ENCODE measurements around the gene MEN1.
A peak's percentile ranks its signal among the peaks of the same experiment; 100 is the strongest.

MEN1 gene

DNA sequence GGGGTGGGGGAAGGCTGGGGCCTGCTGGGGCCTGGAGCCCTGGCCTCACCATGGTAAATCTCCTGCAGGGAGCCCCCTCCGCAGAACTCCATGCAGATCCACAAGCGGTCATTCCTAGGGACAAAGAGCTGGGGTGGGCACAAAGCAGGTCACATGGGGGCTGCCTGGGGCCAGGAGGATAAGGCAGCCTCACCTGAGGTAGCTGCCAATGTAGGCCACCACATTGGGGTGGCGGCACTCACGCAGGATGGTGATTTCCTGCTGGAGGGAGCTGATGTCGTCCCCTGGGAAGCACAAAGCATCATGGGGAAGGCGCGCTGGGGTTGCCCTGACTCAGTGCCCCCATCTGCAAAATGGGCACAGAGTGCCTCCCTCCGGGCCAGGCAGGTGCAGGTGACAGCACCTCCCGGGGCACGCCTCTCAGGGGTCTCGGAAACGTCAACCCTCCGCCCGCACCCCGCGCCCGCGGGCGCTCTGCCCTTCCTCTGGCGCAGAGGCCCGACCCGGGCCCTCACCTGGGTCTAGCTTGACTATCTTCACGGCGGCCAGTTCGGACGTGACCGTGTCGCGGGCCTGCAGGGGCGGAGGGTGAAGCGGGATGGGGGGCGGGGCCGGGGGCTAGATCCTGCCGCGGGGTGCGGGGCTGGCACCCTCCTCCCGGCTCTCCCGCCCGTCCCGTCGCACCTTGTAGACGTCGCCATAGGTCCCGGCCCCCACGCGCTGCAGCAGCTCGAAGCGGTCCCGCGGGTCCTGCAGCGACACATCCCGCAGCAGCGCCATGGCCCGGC is 7.8 kb downstream of the MEN1 start:
- FAIRE-seq (peak; percentile 90), DNase-seq (ENCODE audit: insufficient read length, low spot score) (no peak)
- TF ChIP-seq POLR2AphosphoS5 (IDR thresholded peaks at IDR 0.05; ENCODE audit: low read depth, low read length) (no peak), TAF1 (IDR thresholded peaks at IDR 0.05; ENCODE audit: low read depth, low read length) (no peak), POU2F2 (IDR thresholded peaks at IDR 0.05; ENCODE audit: low read depth, low read length) (no peak), PAX5 (IDR thresholded peaks at IDR 0.05; ENCODE audit: insufficient read depth, low read length, severe bottlenecking) (no peak), POLR2A (IDR thresholded peaks at IDR 0.05; ENCODE audit: low read depth, low read length) (no peak), SPI1 (IDR thresholded peaks at IDR 0.05; ENCODE audit: low read depth, low read length) (no peak)

DNA sequence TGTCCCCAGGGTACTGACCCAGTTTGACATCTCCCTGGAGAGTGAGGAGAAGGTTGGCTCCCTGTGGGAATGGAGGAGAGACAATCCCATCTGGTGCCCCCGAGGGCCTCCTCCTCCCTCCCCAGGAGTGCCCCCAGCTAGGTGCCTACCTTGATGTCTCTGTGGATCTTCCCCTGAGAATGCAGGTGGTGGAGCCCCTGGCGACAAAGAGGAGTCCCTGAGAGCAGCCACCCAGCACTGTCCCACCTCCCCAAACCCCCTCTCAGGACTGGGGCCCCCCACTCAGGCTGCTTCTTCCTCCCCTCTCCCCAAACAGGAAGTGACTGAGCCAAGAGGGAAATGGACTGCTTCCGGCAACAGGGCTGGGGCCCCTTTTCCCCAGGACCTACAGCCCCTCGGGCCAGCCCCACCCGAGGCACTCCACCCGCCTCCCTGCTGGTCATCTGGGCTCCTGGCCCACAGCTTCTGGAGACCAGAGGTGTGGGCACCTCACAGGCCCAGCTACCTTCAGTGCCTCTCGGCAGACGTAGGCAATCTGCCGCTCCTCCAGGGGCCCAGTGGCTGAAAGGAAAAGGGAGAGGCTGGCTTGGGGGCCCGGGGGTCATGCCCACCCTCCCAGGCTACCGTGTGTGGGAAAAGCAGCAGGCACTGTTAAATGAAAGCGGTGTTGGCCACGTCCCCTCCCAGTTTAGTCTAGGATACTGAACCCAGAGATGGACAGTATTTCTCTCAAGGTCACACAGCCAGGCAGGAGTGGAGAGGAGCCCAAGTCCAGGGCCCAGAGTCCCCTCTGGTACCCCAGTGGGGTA is 8.6 kb downstream of the MEN1 start:
- no peak for DNase-seq (ENCODE audit: insufficient read length, low spot score)
- TF ChIP-seq SPI1 (IDR thresholded peaks at IDR 0.05; ENCODE audit: low read depth, low read length) = peak; percentile 21; the same call in 1 of the 2 replicates
- TF ChIP-seq POLR2A (IDR thresholded peaks at IDR 0.05; ENCODE audit: low read depth, low read length) = no peak
- no peak for TF ChIP-seq PAX5 (IDR thresholded peaks at IDR 0.05; ENCODE audit: insufficient read depth, low read length, severe bottlenecking)
- no peak for TF ChIP-seq TAF1 (IDR thresholded peaks at IDR 0.05; ENCODE audit: low read depth, low read length)
- peak; percentile 61 for FAIRE-seq

DNA sequence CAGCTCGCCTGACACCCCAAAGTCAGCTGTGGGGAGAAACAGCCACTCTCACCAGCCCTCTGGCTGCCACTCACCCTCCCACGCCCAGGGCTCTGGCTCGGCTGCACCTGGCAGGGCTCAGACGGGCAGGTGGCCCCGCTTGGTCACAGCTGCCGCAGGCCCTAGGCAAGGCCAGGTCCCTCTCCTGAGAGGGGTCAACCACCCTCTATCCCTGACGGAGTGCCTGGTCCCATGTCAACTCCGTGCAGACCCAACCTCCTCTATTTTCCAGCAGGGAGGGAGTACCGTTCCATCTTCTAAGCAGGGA is 9.2 kb downstream of the MEN1 start:
- TF ChIP-seq TAF1 (IDR thresholded peaks at IDR 0.05; ENCODE audit: low read depth, low read length) = no peak
- TF ChIP-seq POLR2AphosphoS5 (IDR thresholded peaks at IDR 0.05; ENCODE audit: low read depth, low read length) = no peak
- TF ChIP-seq SPI1 (IDR thresholded peaks at IDR 0.05; ENCODE audit: low read depth, low read length) = no peak
- no peak for TF ChIP-seq POLR2A (IDR thresholded peaks at IDR 0.05; ENCODE audit: low read depth, low read length)
- no peak for TF ChIP-seq POU2F2 (IDR thresholded peaks at IDR 0.05; ENCODE audit: low read depth, low read length)
- TF ChIP-seq PAX5 (IDR thresholded peaks at IDR 0.05; ENCODE audit: insufficient read depth, low read length, severe bottlenecking) = no peak
- FAIRE-seq = peak; percentile 76
- no peak for DNase-seq (ENCODE audit: insufficient read length, low spot score)

- DNase-seq (ENCODE audit: insufficient read length, low spot score) (no peak), FAIRE-seq (peak; percentile 35)
- TF ChIP-seq POLR2A (IDR thresholded peaks at IDR 0.05; ENCODE audit: low read depth, low read length) = no peak
- TF ChIP-seq POU2F2 (IDR thresholded peaks at IDR 0.05; ENCODE audit: low read depth, low read length) = no peak
- no peak for TF ChIP-seq PAX5 (IDR thresholded peaks at IDR 0.05; ENCODE audit: insufficient read depth, low read length, severe bottlenecking)
- TF ChIP-seq TAF1 (IDR thresholded peaks at IDR 0.05; ENCODE audit: low read depth, low read length) = no peak
- no peak for TF ChIP-seq SPI1 (IDR thresholded peaks at IDR 0.05; ENCODE audit: low read depth, low read length)
- TF ChIP-seq POLR2AphosphoS5 (IDR thresholded peaks at IDR 0.05; ENCODE audit: low read depth, low read length) = no peak
These were observed 9.8 kb downstream of the MEN1 start for GRCh38 chr11:64800303-64801157.

DNA sequence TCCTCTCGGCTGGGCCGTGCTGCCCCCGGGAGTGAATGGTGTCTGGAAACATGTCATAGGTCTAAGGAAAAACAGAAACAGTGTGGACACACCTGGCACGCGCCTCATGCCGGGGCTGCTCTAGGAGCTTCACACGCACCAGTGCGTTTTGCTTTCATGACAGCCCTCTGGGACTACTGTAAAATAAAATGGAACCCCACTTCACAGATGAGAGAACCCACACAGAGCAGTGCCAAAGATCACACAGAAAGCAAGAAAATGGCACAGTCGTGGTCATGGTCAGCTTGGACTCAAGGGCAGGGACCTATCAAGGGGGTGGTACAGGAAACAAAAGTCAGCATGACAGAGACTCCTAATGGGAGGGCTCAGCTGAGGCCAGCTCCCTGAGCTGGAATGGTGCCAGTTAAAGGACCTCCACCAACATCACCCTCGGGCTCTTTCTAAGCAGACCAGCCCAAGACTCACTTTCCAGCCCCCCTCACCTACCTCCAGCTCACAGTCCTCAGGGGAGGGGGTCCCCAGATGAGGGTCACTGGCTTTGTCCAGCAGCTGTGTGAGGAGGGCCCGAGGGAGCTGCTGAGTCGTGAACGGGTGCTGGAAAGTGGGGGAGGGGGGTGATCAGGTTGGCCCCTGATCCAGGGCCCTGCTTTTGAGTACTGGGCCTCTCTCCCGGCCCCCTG is 10.6 kb downstream of the MEN1 start:
- peak; percentile 32 for TF ChIP-seq PAX5 (IDR thresholded peaks at IDR 0.05; ENCODE audit: insufficient read depth, low read length, severe bottlenecking)
- TF ChIP-seq SPI1 (IDR thresholded peaks at IDR 0.05; ENCODE audit: low read depth, low read length) = no peak
- DNase-seq (ENCODE audit: insufficient read length, low spot score) (no peak), FAIRE-seq (peak; percentile 75)

GRCh38 chr11:64799256-64799622 is 11.1 kb downstream of the MEN1 start:
- no peak for TF ChIP-seq POLR2A (IDR thresholded peaks at IDR 0.05; ENCODE audit: low read depth, low read length)
- no peak for TF ChIP-seq POLR2AphosphoS5 (IDR thresholded peaks at IDR 0.05; ENCODE audit: low read depth, low read length)
- no peak for TF ChIP-seq SPI1 (IDR thresholded peaks at IDR 0.05; ENCODE audit: low read depth, low read length)
- FAIRE-seq (no peak), DNase-seq (ENCODE audit: insufficient read length, low spot score) (no peak)

DNA sequence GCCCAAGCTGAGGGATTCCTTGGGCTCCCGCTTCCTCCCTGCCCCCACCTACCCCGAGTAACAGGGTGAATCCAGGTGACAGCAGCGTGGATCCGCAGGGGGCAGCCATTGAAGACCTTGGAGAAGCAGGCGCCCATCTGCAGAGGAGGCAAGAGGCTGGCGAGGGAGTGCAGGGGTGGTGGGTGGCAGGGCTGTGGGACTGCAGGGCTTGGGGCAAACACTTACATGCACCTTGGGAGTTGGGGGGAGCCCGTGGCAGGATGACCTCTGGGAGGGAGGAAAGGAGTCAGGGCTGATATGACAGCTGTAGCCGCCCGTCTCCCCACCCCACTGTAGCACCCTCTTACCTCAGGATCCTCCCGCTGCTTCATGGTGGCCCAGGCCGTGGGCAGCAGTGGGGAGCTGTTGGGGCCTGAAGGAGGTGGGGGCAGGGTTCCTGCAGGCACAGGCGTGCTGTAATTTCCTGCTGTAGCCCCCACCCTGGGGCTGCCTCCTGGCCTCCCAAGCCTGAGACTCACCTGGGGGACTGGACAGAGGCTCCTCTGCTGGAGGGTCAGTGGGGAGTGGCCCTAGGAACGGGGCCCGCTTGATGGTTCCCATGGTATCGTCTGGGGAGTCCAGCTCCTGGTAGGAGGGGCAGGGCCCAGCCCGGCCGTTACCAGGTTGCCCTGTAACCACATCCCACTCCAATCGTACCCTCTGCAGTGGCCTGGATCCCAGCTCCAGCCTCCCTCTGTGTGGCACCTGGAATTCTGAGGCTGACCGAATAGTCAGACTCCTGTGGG is 13.4 kb downstream of the MEN1 start:
- FAIRE-seq = no peak
- DNase-seq (ENCODE audit: insufficient read length, low spot score) = no peak
- TF ChIP-seq SPI1 (IDR thresholded peaks at IDR 0.05; ENCODE audit: low read depth, low read length) = no peak

DNA sequence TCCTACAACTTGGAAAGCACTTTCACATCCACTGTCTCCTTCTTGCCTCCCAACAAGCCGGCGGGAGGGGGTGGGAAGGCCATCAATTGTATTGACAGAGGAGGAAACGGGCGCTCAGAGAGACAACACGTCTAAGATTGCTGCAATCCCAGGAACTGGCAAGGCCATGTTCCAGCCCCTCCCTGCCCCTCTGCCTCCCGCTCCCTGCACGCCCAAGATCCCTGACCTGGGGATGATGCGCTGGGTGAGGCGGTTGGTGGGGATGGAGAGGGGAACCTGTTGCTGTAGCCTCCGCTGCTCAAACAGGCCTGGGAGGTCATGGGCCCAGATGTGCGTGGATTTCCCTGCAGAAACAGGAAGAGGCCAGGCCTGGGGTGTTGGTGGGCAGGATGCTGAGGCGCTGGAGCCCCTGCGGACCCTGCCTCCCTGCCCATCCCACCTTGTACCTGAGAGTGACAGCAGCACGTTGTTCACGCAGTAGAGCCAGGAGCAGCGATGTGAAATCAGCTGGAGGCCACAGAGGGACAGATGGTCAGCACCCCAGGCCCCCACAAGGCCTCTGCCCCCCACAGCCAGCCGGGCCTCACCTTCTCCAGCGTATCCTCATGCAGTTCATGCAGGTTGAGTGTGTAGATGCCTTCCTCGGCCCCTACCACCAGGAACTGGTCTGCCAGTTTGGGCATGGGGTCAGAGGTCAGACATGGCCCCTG is 14.1 kb downstream of the MEN1 start:
- TF ChIP-seq TAF1 (IDR thresholded peaks at IDR 0.05; ENCODE audit: low read depth, low read length) (no peak), SPI1 (IDR thresholded peaks at IDR 0.05; ENCODE audit: low read depth, low read length) (no peak), POLR2AphosphoS5 (IDR thresholded peaks at IDR 0.05; ENCODE audit: low read depth, low read length) (no peak), POU2F2 (IDR thresholded peaks at IDR 0.05; ENCODE audit: low read depth, low read length) (no peak), POLR2A (IDR thresholded peaks at IDR 0.05; ENCODE audit: low read depth, low read length) (no peak), PAX5 (IDR thresholded peaks at IDR 0.05; ENCODE audit: insufficient read depth, low read length, severe bottlenecking) (no peak)
- FAIRE-seq (no peak), DNase-seq (ENCODE audit: insufficient read length, low spot score) (no peak)
